WTC11 (cell line): ENCODE data around the gene RIN2. TPM values are rescaled to one million over a fixed set of nuclear protein-coding genes. Genes with fewer than 3 reads are reported as not detected.

Experiments used
- ATAC-seq: fragments of 200-7000 bp; cut with Tn5 transposase; 2 replicates; pipeline ENCODE4 v1.10.0; 2021; ENCODE audit warnings: mild to moderate bottlenecking, moderate library complexity
- CTCF ChIA-PET: fragments of 300-600 bp; sonication (Branson Sonifier 250); formaldehyde crosslinking; loops from one replicate; lab custom pipeline; 2021; ENCODE audit warnings: antibody characterized with exemption; lab: Charles Lee
- POLR2A ChIA-PET: fragments of 350-600 bp; sonication (Branson Sonifier 250); formaldehyde crosslinking; loops from one replicate; lab custom pipeline; 2021; ENCODE audit warnings: antibody characterized with exemption; lab: Charles Lee
- DNase-seq: peaks from one replicate; pipeline ENCODE4 v3.0.0; 2021; ENCODE audit warnings: low spot score
- H3K27ac Mint-ChIP-seq: 2 replicates; pipeline ENCODE4 v1.8.0; 2021; ENCODE audit warnings: mixed read lengths
- H3K27me3 Mint-ChIP-seq: 2 replicates; pipeline ENCODE4 v1.8.0; 2021; ENCODE audit warnings: low read depth, mild to moderate bottlenecking, moderate library complexity, mixed read lengths
- H3K36me3 Mint-ChIP-seq: 2 replicates; pipeline ENCODE4 v1.8.0; 2021; ENCODE audit warnings: mixed read lengths
- H3K4me1 Mint-ChIP-seq: 2 replicates; pipeline ENCODE4 v1.8.0; 2022; ENCODE audit warnings: mixed read lengths
- H3K4me3 Mint-ChIP-seq: 2 replicates; pipeline ENCODE4 v1.8.0; 2021; ENCODE audit warnings: mild to moderate bottlenecking, moderate library complexity, mixed read lengths
- H3K9me3 Mint-ChIP-seq: 2 replicates; pipeline ENCODE4 v1.8.0; 2021; ENCODE audit warnings: mixed read lengths
- CREM ChIP-seq: sonication (generic); formaldehyde crosslinking; IDR thresholded peaks from 2 replicates; pipeline ENCODE4 v1.8.1; 2022; ENCODE audit warnings: mild to moderate bottlenecking, missing genetic modification reagents, moderate library complexity
- FOXJ3 ChIP-seq: sonication (generic); formaldehyde crosslinking; IDR thresholded peaks from 2 replicates; pipeline ENCODE4 v1.9.0; 2021; ENCODE audit warnings: missing genetic modification reagents, mild to moderate bottlenecking, borderline replicate concordance
- FOXK1 ChIP-seq: sonication (generic); formaldehyde crosslinking; IDR thresholded peaks from 2 replicates; pipeline ENCODE4 v1.8.0; 2022; ENCODE audit warnings: mild to moderate bottlenecking, moderate library complexity, missing genetic modification reagents
- GRHL2 ChIP-seq: fragments of 250-450 bp; sonication (Bioruptor Pico); IDR thresholded peaks from 2 replicates; pipeline ENCODE4 v1.8.0; 2022; ENCODE audit warnings: mild to moderate bottlenecking, moderate library complexity; ENCODE audit not compliant: insufficient replicate concordance, severe bottlenecking
- GTF2I ChIP-seq: fragments of 250-450 bp; sonication (Bioruptor Pico); conservative IDR thresholded peaks from 2 replicates; pipeline ENCODE4 v1.4.0; 2021; ENCODE audit warnings: mild to moderate bottlenecking
- JUN ChIP-seq: sonication (generic); formaldehyde crosslinking; IDR thresholded peaks from 2 replicates; pipeline ENCODE4 v1.8.0; 2023; ENCODE audit warnings: mild to moderate bottlenecking, missing genetic modification reagents
- MXD4 ChIP-seq: fragments of 250-450 bp; sonication (Bioruptor Pico); IDR thresholded peaks from 2 replicates; pipeline ENCODE4 v1.8.0; 2021; ENCODE audit warnings: mild to moderate bottlenecking, moderate library complexity, borderline replicate concordance
- NFATC4 ChIP-seq: fragments of 250-450 bp; sonication (Bioruptor Pico); IDR thresholded peaks from 2 replicates; pipeline ENCODE4 v1.9.0; 2021; ENCODE audit warnings: mild to moderate bottlenecking
- NR1H2 ChIP-seq: sonication (generic); formaldehyde crosslinking; IDR thresholded peaks from 2 replicates; pipeline ENCODE4 v1.9.0; 2021; ENCODE audit warnings: mild to moderate bottlenecking, moderate library complexity, missing genetic modification reagents
- PRRX2 ChIP-seq: fragments of 250-450 bp; sonication (Bioruptor Pico); IDR thresholded peaks from 2 replicates; pipeline ENCODE4 v1.8.0; 2021; ENCODE audit warnings: mild to moderate bottlenecking
- SP1 ChIP-seq: sonication (generic); formaldehyde crosslinking; conservative IDR thresholded peaks from 2 replicates; pipeline ENCODE4 v1.8.1; 2022; ENCODE audit warnings: missing genetic modification reagents
- TEAD1 ChIP-seq: sonication (generic); formaldehyde crosslinking; IDR thresholded peaks from 2 replicates; pipeline ENCODE4 v1.8.0; 2022; ENCODE audit warnings: mild to moderate bottlenecking, missing genetic modification reagents
- ZNF219 ChIP-seq: sonication (generic); formaldehyde crosslinking; IDR thresholded peaks from 2 replicates; pipeline ENCODE4 v1.8.0; 2023; ENCODE audit warnings: missing genetic modification reagents, mild to moderate bottlenecking, borderline replicate concordance
- ZNF263 ChIP-seq: sonication (generic); formaldehyde crosslinking; IDR thresholded peaks from 2 replicates; pipeline ENCODE4 v1.8.1; 2022; ENCODE audit warnings: low read depth, mild to moderate bottlenecking, moderate library complexity, missing genetic modification reagents
- ZNF317 ChIP-seq: sonication (generic); formaldehyde crosslinking; IDR thresholded peaks from 2 replicates; pipeline ENCODE4 v1.8.1; 2023; ENCODE audit warnings: low read depth, mild to moderate bottlenecking, moderate library complexity, missing genetic modification reagents, borderline replicate concordance
- ZNF416 ChIP-seq: fragments of 250-450 bp; sonication (Bioruptor Pico); IDR thresholded peaks from 2 replicates; pipeline ENCODE4 v1.9.0; 2021; ENCODE audit warnings: mild to moderate bottlenecking, inconsistent platforms
- ZNF423 ChIP-seq: fragments of 250-450 bp; sonication (Bioruptor Pico); IDR thresholded peaks from 2 replicates; pipeline ENCODE4 v2.1.2; 2022; ENCODE audit warnings: mild to moderate bottlenecking, moderate library complexity
- total RNA-seq: library from RNA; stranded (reverse); gene quantifications from 3 replicates; pipeline ENCODE4 v1.2.3, GENCODE V29; 2021
- TF ChIP-seq, protein P1 (sequence below): fragments of 250-450 bp; sonication (Bioruptor Pico); IDR thresholded peaks from 2 replicates; pipeline ENCODE4 v1.9.0; 2021; ENCODE audit warnings: moderate library complexity, mild to moderate bottlenecking, inconsistent platforms, borderline replicate concordance
- TF ChIP-seq, protein P2 (sequence below): fragments of 200-600 bp; IDR thresholded peaks from 2 replicates; pipeline ENCODE4 v1.8.0; 2022; ENCODE audit warnings: antibody characterized with exemption
- TF ChIP-seq, protein P3 (sequence below): sonication (generic); formaldehyde crosslinking; IDR thresholded peaks from 2 replicates; pipeline ENCODE4 v1.8.1; 2023; ENCODE audit warnings: mild to moderate bottlenecking, moderate library complexity, missing genetic modification reagents
- TF ChIP-seq, protein P4 (sequence below): sonication (generic); formaldehyde crosslinking; IDR thresholded peaks from 2 replicates; pipeline ENCODE4 v1.8.0; 2023; ENCODE audit warnings: missing genetic modification reagents
- TF ChIP-seq, protein P5 (sequence below): sonication (generic); formaldehyde crosslinking; IDR thresholded peaks from 2 replicates; pipeline ENCODE4 v1.8.1; 2023; ENCODE audit warnings: mild to moderate bottlenecking, missing genetic modification reagents
- TF ChIP-seq, protein P6 (sequence below): sonication (generic); formaldehyde crosslinking; IDR thresholded peaks from 2 replicates; pipeline ENCODE4 v1.8.1; 2023; ENCODE audit warnings: mild to moderate bottlenecking, missing genetic modification reagents
- TF ChIP-seq, protein P7 (sequence below): sonication (generic); formaldehyde crosslinking; IDR thresholded peaks from 2 replicates; pipeline ENCODE4 v1.8.1; 2023; ENCODE audit warnings: mild to moderate bottlenecking, missing genetic modification reagents, moderate library complexity

Gene RIN2
- total RNA-seq, 1 experiment from 2014 or later: 4.3 TPM

DNA sequence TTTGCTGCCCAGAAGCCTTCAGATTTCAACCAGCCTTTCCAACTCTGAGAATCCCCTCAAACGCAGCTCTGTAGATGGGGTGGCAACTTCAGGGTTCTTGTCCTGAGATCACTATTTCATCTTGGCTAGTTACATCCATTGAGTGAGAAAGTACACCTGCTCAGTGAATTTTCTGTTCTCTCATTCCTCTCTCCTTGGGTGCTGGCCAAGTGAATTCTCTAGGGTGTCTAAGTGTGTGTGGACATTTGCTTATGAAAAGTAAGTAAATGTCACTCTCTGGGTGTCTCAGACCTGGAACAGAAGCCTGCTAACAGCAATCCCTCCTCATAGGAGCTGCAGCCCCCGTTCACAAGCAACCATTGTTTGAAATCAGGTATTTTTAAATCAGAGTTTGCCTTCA is 3.8 kb downstream of the RIN2 start:
- no peak for DNase-seq
- TF ChIP-seq FOXK1 (CRISPR knock-in tag) (no peak), CREM (CRISPR knock-in tag) (no peak), FOXJ3 (CRISPR knock-in tag) (no peak), ZNF416 (CRISPR knock-in tag) (no peak), NFATC4 (CRISPR knock-in tag) (no peak), TEAD1 (CRISPR knock-in tag) (no peak), JUN (CRISPR knock-in tag) (no peak), ZNF263 (CRISPR knock-in tag) (no peak), GTF2I (CRISPR knock-in tag) (no peak)
- TF ChIP-seq, protein P1, sequence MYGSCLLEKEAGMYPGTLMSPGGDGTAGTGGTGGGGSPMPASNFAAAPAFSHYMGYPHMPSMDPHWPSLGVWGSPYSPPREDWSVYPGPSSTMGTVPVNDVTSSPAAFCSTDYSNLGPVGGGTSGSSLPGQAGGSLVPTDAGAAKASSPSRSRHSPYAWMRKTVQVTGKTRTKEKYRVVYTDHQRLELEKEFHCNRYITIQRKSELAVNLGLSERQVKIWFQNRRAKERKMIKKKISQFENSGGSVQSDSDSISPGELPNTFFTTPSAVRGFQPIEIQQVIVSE (CRISPR knock-in tag): no peak
- TF ChIP-seq, protein P2, sequence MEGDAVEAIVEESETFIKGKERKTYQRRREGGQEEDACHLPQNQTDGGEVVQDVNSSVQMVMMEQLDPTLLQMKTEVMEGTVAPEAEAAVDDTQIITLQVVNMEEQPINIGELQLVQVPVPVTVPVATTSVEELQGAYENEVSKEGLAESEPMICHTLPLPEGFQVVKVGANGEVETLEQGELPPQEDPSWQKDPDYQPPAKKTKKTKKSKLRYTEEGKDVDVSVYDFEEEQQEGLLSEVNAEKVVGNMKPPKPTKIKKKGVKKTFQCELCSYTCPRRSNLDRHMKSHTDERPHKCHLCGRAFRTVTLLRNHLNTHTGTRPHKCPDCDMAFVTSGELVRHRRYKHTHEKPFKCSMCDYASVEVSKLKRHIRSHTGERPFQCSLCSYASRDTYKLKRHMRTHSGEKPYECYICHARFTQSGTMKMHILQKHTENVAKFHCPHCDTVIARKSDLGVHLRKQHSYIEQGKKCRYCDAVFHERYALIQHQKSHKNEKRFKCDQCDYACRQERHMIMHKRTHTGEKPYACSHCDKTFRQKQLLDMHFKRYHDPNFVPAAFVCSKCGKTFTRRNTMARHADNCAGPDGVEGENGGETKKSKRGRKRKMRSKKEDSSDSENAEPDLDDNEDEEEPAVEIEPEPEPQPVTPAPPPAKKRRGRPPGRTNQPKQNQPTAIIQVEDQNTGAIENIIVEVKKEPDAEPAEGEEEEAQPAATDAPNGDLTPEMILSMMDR: no peak
- TF ChIP-seq, protein P3, sequence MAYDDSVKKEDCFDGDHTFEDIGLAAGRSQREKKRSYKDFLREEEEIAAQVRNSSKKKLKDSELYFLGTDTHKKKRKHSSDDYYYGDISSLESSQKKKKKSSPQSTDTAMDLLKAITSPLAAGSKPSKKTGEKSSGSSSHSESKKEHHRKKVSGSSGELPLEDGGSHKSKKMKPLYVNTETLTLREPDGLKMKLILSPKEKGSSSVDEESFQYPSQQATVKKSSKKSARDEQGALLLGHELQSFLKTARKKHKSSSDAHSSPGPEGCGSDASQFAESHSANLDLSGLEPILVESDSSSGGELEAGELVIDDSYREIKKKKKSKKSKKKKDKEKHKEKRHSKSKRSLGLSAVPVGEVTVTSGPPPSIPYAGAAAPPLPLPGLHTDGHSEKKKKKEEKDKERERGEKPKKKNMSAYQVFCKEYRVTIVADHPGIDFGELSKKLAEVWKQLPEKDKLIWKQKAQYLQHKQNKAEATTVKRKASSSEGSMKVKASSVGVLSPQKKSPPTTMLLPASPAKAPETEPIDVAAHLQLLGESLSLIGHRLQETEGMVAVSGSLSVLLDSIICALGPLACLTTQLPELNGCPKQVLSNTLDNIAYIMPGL (CRISPR knock-in tag): no peak
- TF ChIP-seq, protein P4, sequence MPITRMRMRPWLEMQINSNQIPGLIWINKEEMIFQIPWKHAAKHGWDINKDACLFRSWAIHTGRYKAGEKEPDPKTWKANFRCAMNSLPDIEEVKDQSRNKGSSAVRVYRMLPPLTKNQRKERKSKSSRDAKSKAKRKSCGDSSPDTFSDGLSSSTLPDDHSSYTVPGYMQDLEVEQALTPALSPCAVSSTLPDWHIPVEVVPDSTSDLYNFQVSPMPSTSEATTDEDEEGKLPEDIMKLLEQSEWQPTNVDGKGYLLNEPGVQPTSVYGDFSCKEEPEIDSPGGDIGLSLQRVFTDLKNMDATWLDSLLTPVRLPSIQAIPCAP: no peak
- ChIA-PET CTCF (no interaction called here), POLR2A (no interaction called here)
- Mint-ChIP-seq H3K4me3 (no peak overlapping the region), H3K4me1 (peaks cover 8% of the 10 kb centered on the region), H3K36me3 (no peaks in the 10 kb centered on the region), H3K9me3 (no peaks in the 10 kb centered on the region), H3K27ac (no peak overlapping the region), H3K27me3 (peaks cover 36% of the 10 kb centered on the region)
- no peak for ATAC-seq

- H3K36me3 Mint-ChIP-seq: no peaks in the 10 kb centered on the region
- peaks cover 24% of the 10 kb centered on the region for H3K27me3 Mint-ChIP-seq
- ATAC-seq (no peak), DNase-seq (no peak)
- CTCF ChIA-PET: interaction anchor here (0.6 kb wide), 1 partner anchor 180 kb away, joined by 5 read pairs; no protein-coding TSS in a partner anchor
- H3K4me1 Mint-ChIP-seq: peaks cover 10% of the 10 kb centered on the region
- POLR2A ChIA-PET: no interaction called here
- H3K9me3 Mint-ChIP-seq: no peaks in the 10 kb centered on the region
- H3K4me3 Mint-ChIP-seq: no peak overlapping the region
- TF ChIP-seq PRRX2 (CRISPR knock-in tag) (no peak), GRHL2 (CRISPR knock-in tag) (no peak), ZNF219 (no peak), NR1H2 (no peak), MXD4 (CRISPR knock-in tag) (no peak)
- TF ChIP-seq, all 79 proteins: peak for 0
- H3K27ac Mint-ChIP-seq: no peak overlapping the region
Observed at GRCh38 chr20:19764207-19764606, 6.1 kb downstream of the RIN2 start.

- POLR2A ChIA-PET: no interaction called here
- H3K4me1 Mint-ChIP-seq: peaks cover 16% of the 10 kb centered on the region
- H3K27me3 Mint-ChIP-seq: peaks cover 13% of the 10 kb centered on the region
- H3K9me3 Mint-ChIP-seq: no peaks in the 10 kb centered on the region
- no peak for ATAC-seq
- CTCF ChIA-PET: no interaction called here
- no peak overlapping the region for H3K4me3 Mint-ChIP-seq
- H3K27ac Mint-ChIP-seq: no peak overlapping the region
- H3K36me3 Mint-ChIP-seq: no peaks in the 10 kb centered on the region
- no peak for DNase-seq
- TF ChIP-seq, protein P5, sequence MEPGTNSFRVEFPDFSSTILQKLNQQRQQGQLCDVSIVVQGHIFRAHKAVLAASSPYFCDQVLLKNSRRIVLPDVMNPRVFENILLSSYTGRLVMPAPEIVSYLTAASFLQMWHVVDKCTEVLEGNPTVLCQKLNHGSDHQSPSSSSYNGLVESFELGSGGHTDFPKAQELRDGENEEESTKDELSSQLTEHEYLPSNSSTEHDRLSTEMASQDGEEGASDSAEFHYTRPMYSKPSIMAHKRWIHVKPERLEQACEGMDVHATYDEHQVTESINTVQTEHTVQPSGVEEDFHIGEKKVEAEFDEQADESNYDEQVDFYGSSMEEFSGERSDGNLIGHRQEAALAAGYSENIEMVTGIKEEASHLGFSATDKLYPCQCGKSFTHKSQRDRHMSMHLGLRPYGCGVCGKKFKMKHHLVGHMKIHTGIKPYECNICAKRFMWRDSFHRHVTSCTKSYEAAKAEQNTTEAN (CRISPR knock-in tag): no peak
- TF ChIP-seq ZNF423 (CRISPR knock-in tag) (no peak), ZNF263 (CRISPR knock-in tag) (no peak), ZNF317 (CRISPR knock-in tag) (no peak), FOXK1 (CRISPR knock-in tag) (no peak), SP1 (CRISPR knock-in tag) (no peak)
- TF ChIP-seq, protein P6, sequence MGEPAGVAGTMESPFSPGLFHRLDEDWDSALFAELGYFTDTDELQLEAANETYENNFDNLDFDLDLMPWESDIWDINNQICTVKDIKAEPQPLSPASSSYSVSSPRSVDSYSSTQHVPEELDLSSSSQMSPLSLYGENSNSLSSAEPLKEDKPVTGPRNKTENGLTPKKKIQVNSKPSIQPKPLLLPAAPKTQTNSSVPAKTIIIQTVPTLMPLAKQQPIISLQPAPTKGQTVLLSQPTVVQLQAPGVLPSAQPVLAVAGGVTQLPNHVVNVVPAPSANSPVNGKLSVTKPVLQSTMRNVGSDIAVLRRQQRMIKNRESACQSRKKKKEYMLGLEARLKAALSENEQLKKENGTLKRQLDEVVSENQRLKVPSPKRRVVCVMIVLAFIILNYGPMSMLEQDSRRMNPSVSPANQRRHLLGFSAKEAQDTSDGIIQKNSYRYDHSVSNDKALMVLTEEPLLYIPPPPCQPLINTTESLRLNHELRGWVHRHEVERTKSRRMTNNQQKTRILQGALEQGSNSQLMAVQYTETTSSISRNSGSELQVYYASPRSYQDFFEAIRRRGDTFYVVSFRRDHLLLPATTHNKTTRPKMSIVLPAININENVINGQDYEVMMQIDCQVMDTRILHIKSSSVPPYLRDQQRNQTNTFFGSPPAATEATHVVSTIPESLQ (CRISPR knock-in tag): no peak
- TF ChIP-seq, protein P7, sequence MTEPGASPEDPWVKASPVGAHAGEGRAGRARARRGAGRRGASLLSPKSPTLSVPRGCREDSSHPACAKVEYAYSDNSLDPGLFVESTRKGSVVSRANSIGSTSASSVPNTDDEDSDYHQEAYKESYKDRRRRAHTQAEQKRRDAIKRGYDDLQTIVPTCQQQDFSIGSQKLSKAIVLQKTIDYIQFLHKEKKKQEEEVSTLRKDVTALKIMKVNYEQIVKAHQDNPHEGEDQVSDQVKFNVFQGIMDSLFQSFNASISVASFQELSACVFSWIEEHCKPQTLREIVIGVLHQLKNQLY (CRISPR knock-in tag): no peak
Observed at GRCh38 chr20:19765266-19765665, 7.2 kb downstream of the RIN2 start.
